CD14-positive monocyte (primary cell): ENCODE results near the gene OXSR1. TPM values are rescaled to one million over a fixed set of nuclear protein-coding genes. Genes with fewer than 3 reads are reported as not detected.
"Not testable (repeated sequence)": the region's sequence is repeated elsewhere in the genome, so short reads cannot be mapped to it uniquely, and the experiment has no call there.

Experiments
- DNase-seq, 3 donors: peaks; one replicate each; pipeline ENCODE4 v3.0.0-alpha.2; 2011 to 2022
- H2AFZ ChIP-seq: 2 replicates; pipeline ENCODE4 v1.6.0; 2012; ENCODE audit warnings: mild to moderate bottlenecking, low read depth, low read length, inconsistent platforms; ENCODE audit not compliant: insufficient read depth, poor library complexity, severe bottlenecking
- H3K27ac ChIP-seq, 2 donors: 1 replicate in 1 of 2; 2 replicates in 1 of 2; pipeline ENCODE4 v1.5.1; 2012 to 2013; ENCODE audit warnings: low read length in 2 of 2, control low read depth in 1 of 2, inconsistent platforms in 1 of 2, low read depth in 1 of 2, mild to moderate bottlenecking in 1 of 2
- H3K27me3 ChIP-seq, 2 donors: one replicate each; pipeline versions ENCODE4 v1.6.0 to v1.6.1; 2011 to 2013; ENCODE audit warnings: low read length in 2 of 2; ENCODE audit not compliant: control insufficient read depth in 2 of 2, insufficient read depth in 2 of 2
- H3K36me3 ChIP-seq, 2 donors: replicated peaks in 1 of 2; 1 replicate in 1 of 2; 2 replicates in 1 of 2; pipeline versions ENCODE4 v1.5.1 to v1.6.1; 2012 to 2013; ENCODE audit warnings: low read length in 2 of 2, control low read depth in 1 of 2, inconsistent platforms in 1 of 2, mild to moderate bottlenecking in 1 of 2; ENCODE audit not compliant: insufficient read depth in 2 of 2, control insufficient read depth in 1 of 2
- H3K4me1 ChIP-seq, 2 donors: 1 replicate in 1 of 2; 2 replicates in 1 of 2; pipeline versions ENCODE4 v1.5.1 to v1.6.1; 2012 to 2013; ENCODE audit warnings: low read length in 2 of 2, control low read depth in 1 of 2, inconsistent platforms in 1 of 2, mild to moderate bottlenecking in 1 of 2, moderate library complexity in 1 of 2; ENCODE audit not compliant: insufficient read depth in 2 of 2, control insufficient read depth in 1 of 2
- H3K4me2 ChIP-seq: replicated peaks from 2 replicates; pipeline ENCODE3; 2012; ENCODE audit warnings: low read length, moderate library complexity, mild to moderate bottlenecking; ENCODE audit not compliant: poor library complexity, severe bottlenecking; ENCODE audit errors: extremely low read depth
- H3K4me3 ChIP-seq, 3 experiments: fragments of 200-600 bp in 1 of 3; sonication (generic) in 1 of 3; replicated peaks in 1 of 3; 1 replicate in 2 of 3; 2 replicates in 1 of 3; pipeline ENCODE4 v1.5.1; 2011 to 2013; ENCODE audit warnings: low read length in 3 of 3, mild to moderate bottlenecking in 3 of 3, control low read depth in 2 of 3, low read depth in 2 of 3, inconsistent platforms in 1 of 3, moderate library complexity in 1 of 3
- H3K79me2 ChIP-seq: 2 replicates; pipeline ENCODE4 v1.6.0; 2012; ENCODE audit warnings: mild to moderate bottlenecking, control low read depth, inconsistent platforms, low read length, moderate library complexity; ENCODE audit not compliant: insufficient read depth
- H3K9ac ChIP-seq: 2 replicates; pipeline ENCODE4 v1.6.0; 2017; ENCODE audit warnings: low read length, mild to moderate bottlenecking; ENCODE audit not compliant: insufficient read depth, poor library complexity, severe bottlenecking
- H3K9me3 ChIP-seq, 2 donors: replicated peaks in 1 of 2; 1 replicate in 1 of 2; 2 replicates in 1 of 2; pipeline versions ENCODE4 v1.5.1 to v1.6.1; 2012 to 2013; ENCODE audit warnings: low read length in 2 of 2, control low read depth in 1 of 2; ENCODE audit not compliant: control insufficient read depth in 1 of 2, insufficient read depth in 1 of 2
- H4K20me1 ChIP-seq: 2 replicates; pipeline ENCODE4 v1.6.0; 2012; ENCODE audit warnings: mild to moderate bottlenecking, low read length, control low read depth, moderate library complexity; ENCODE audit not compliant: insufficient read depth
- H3K27ac Mint-ChIP-seq, 7 donors: one replicate each; pipeline ENCODE4 v1.8.0; 2020; ENCODE audit warnings: mild to moderate bottlenecking in 7 of 7, mixed read lengths in 7 of 7, moderate library complexity in 6 of 7, inconsistent platforms in 2 of 7
- H3K27me3 Mint-ChIP-seq, 3 donors: one replicate each; pipeline ENCODE4 v1.8.0; 2021 to 2022; ENCODE audit warnings: low read depth in 3 of 3, mild to moderate bottlenecking in 3 of 3, mixed read lengths in 3 of 3, moderate library complexity in 3 of 3, inconsistent platforms in 1 of 3
- H3K36me3 Mint-ChIP-seq, 2 donors: one replicate each; pipeline ENCODE4 v1.8.0; 2020; ENCODE audit warnings: mixed read lengths in 2 of 2, inconsistent platforms in 1 of 2, mild to moderate bottlenecking in 1 of 2
- H3K4me1 Mint-ChIP-seq: one replicate; pipeline ENCODE4 v1.8.0; 2020; ENCODE audit warnings: mild to moderate bottlenecking, mixed read lengths
- H3K4me3 Mint-ChIP-seq, 2 donors: one replicate each; pipeline ENCODE4 v1.8.0; 2020; ENCODE audit warnings: mild to moderate bottlenecking in 2 of 2, mixed read lengths in 2 of 2, moderate library complexity in 1 of 2
- H3K9me3 Mint-ChIP-seq, 7 donors: one replicate each; pipeline ENCODE4 v1.8.0; 2020 to 2022; ENCODE audit warnings: mixed read lengths in 7 of 7, mild to moderate bottlenecking in 6 of 7, moderate library complexity in 6 of 7, inconsistent platforms in 2 of 7
- CTCF ChIP-seq: fragments of 200-600 bp; IDR thresholded peaks from one replicate; pipeline ENCODE4 v1.8.0; 2022; ENCODE audit warnings: antibody characterized with exemption, mild to moderate bottlenecking
- WGBS: methylation state at CpG from one replicate; pipeline ENCODE4 v1.1.5; 2013; ENCODE audit warnings: missing lambda C conversion rate; ENCODE audit not compliant: insufficient coverage; 5-methylcytosine and 5-hydroxymethylcytosine counted together
- intact Hi-C, 2 donors: fragments of 100-400 bp; cut with micrococcal nuclease; formaldehyde crosslinking; loops; one replicate each; pipeline versions ENCODE4 v1.15.0 to v1.15.1; 2023
- polyA plus RNA-seq, 3 donors: library from polyadenylated mRNA; depleted of rRNA in 1 of 3; unstranded in 2 of 3; stranded (reverse) in 1 of 3; fragments of 300-500 nt in 2 of 3; fragments of >200 nt in 1 of 3; fragmentation: Illumina TruSeq in 2 of 3; gene quantifications; 1 replicate in 2 of 3; 2 replicates in 1 of 3; pipeline ENCODE4 v1.2.3, GENCODE V29; 2012 to 2021

OXSR1 gene
- polyA plus RNA-seq, 3 donors = 9.4 to 20.3 (median 12.3) TPM

GRCh38 chr3:38135621-38136277 lies 29.6 kb upstream of the OXSR1 start:
- H3K36me3 ChIP-seq = peaks cover 46 to 55% of the 10 kb centered on the region in 2 donors
- peaks cover 95% of the 10 kb centered on the region for H3K79me2 ChIP-seq
- H3K27me3 Mint-ChIP-seq = not testable (repeated sequence)

DNA sequence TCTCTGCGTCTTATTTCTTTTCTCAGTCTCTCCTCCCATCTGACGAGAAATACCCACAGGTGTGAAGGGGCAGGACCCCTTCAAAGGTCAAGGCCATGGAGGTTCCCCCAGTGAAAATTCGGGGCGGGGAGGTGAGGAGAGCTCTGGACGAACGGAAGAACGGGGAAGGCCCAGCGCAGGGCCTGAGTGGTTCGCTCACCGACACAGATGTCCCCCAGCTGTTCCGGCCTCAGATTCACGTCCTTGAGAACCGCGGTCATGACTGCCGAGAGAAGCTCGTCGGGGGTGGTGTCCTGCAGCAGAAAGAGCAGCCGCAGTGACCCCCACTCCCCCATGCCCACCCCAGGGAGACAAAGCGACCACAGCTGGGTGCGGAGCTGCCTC lies 29.0 kb upstream of the OXSR1 start:
- H3K36me3 ChIP-seq = peaks cover 46 to 55% of the 10 kb centered on the region in 2 donors
- peak overlapping the region; percentile 96 for H3K9ac ChIP-seq
- Mint-ChIP-seq H3K9me3 (peaks cover 0 to 1% (median 0%) of the 10 kb centered on the region in 7 donors), H3K36me3 (peaks cover 55 to 60% of the 10 kb centered on the region in 2 donors), H3K27me3 (no peaks in the 10 kb centered on the region), H3K4me3 (peak overlapping the region; percentile 95 to 99), H3K27ac (peak overlapping the region; percentile 83 to 99 (median 94)), H3K4me1 (peaks cover 73% of the 10 kb centered on the region)
- peaks cover 45 to 55% of the 10 kb centered on the region in 2 donors for H3K4me1 ChIP-seq
- H3K4me3 ChIP-seq = peak overlapping the region; percentile 71 to 99 (median 96)
- H3K9me3 ChIP-seq = no peaks in the 10 kb centered on the region
- H3K27ac ChIP-seq = peak overlapping the region; percentile 15 to 97
- H3K79me2 ChIP-seq = peaks cover 96% of the 10 kb centered on the region
- H2AFZ ChIP-seq = peak overlapping the region; percentile 80
- H4K20me1 ChIP-seq = peaks cover 71% of the 10 kb centered on the region
- H3K4me2 ChIP-seq = peak overlapping the region; percentile 95
- DNase-seq = peak in 1 of 3 donors; percentile 30
- WGBS = 0% methylated on average over 18 of the region's 20 CpGs
- intact Hi-C loops = loop anchor here in 1 of 2 donors (10.0 kb wide), 2 partner anchors 88 to 208 kb away; partner anchors contain the start of gene XYLB
- no peak for TF ChIP-seq CTCF
- no peaks in the 10 kb centered on the region for H3K27me3 ChIP-seq

More at GRCh38 chr3:38135621-38136277, 29.6 kb upstream of the OXSR1 start:
- not testable (repeated sequence) for H3K9me3 Mint-ChIP-seq, H3K9me3 ChIP-seq, H3K27me3 ChIP-seq
- intact Hi-C loops = loop anchor here in 1 of 2 donors (10.0 kb wide), 2 partner anchors 89 to 209 kb away; partner anchors contain the start of gene XYLB
- Mint-ChIP-seq H3K4me3 (peak overlapping the region; percentile 95 to 99), H3K27ac (peak overlapping the region; percentile 83 to 99 (median 94)), H3K4me1 (peaks cover 68% of the 10 kb centered on the region), H3K36me3 (peaks cover 55 to 60% of the 10 kb centered on the region in 2 donors)
- WGBS = 3% methylated on average over 5 of the region's 10 CpGs
- Histone ChIP-seq H3K27ac (peak overlapping the region; percentile 15 to 97), H3K4me3 (peak overlapping the region; percentile 71 to 99 (median 96)), H3K4me2 (peak overlapping the region; percentile 95), H3K4me1 (peaks cover 38 to 48% of the 10 kb centered on the region in 2 donors), H3K9ac (peak overlapping the region; percentile 96), H2AFZ (peak overlapping the region; percentile 80), H4K20me1 (peaks cover 71% of the 10 kb centered on the region)
- DNase-seq = peak in 2 of 3 donors; percentile 57 to 59
